ENCODE measurements around the gene C15orf39.

- TF ChIP-seq POLR2A (IDR thresholded peaks at IDR 0.05; ENCODE audit: low read depth, low read length) (no peak), POLR2AphosphoS5 (IDR thresholded peaks at IDR 0.05; ENCODE audit: low read depth, low read length) (no peak)
These were observed 6.4 kb upstream of the C15orf39 start for GRCh38 chr15:75195122-75195765.
